Choroid plexus epithelial cell (primary cell): ENCODE data around the gene ATP10A.
A peak's percentile ranks its signal among the peaks of the same experiment; 100 is the strongest.

Experiments used
- DNase-seq: peaks from one replicate; pipeline ENCODE4 v3.0.0-alpha.2; 2010; ENCODE audit warnings: low read depth
- H3K4me3 ChIP-seq: 2 replicates; pipeline ENCODE4 v1.5.1; 2011; ENCODE audit warnings: low read depth, mild to moderate bottlenecking, control low read depth, low read length, moderate library complexity
- TF ChIP-seq, protein P1 (sequence below): conservative IDR thresholded peaks from 2 replicates; pipeline ENCODE4 v1.5.1; 2011; ENCODE audit warnings: low read depth, mild to moderate bottlenecking, control low read depth, inconsistent platforms, low read length, moderate library complexity

Gene ATP10A

DNA sequence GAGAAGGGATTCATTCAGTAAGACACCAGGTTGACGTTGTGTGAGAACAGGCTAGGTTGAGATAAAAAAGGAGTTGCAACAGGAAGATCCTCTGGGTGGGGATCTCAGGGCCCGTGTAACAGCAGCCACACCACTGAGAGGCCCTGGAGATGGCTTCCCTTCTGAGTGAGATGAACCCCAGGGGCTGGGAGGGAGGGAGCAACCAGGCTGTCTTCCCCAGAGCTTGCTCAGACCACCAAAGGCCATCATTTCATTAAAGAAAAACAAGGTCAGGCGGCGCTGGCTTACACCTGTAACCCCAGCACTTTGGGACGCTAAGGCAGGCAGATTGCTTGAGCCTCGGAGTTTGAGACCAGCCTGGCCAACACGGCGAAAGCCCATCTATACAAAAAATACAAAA lies 187.7 kb downstream of the ATP10A start:
- DNase-seq, result no peak
- TF ChIP-seq, protein P1, sequence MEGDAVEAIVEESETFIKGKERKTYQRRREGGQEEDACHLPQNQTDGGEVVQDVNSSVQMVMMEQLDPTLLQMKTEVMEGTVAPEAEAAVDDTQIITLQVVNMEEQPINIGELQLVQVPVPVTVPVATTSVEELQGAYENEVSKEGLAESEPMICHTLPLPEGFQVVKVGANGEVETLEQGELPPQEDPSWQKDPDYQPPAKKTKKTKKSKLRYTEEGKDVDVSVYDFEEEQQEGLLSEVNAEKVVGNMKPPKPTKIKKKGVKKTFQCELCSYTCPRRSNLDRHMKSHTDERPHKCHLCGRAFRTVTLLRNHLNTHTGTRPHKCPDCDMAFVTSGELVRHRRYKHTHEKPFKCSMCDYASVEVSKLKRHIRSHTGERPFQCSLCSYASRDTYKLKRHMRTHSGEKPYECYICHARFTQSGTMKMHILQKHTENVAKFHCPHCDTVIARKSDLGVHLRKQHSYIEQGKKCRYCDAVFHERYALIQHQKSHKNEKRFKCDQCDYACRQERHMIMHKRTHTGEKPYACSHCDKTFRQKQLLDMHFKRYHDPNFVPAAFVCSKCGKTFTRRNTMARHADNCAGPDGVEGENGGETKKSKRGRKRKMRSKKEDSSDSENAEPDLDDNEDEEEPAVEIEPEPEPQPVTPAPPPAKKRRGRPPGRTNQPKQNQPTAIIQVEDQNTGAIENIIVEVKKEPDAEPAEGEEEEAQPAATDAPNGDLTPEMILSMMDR, result no peak

DNA sequence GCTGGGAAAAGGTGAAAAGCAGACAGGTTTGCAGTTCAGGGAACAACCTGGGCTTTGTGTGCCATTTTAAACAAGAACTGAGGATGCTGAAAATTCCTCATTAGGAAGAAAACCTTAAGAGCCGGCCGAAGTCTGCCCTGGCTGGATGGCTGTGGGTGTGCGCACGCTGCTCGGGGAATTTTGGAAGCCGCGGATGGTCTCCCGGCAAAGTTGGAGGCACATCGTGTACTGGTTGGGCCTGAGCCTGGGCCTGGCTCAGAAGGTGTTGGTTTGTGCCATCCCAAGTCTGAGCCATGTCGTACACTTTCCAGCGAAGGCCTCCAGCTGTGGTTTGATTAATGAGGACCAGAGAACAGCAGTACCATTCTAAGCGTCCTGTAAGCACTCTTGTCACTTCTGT lies 188.2 kb downstream of the ATP10A start:
- DNase-seq, result no peak
- H3K4me3 ChIP-seq, result no peak overlapping the region
- TF ChIP-seq, protein P1, result no peak

More for the DNA sequence above, 187.7 kb downstream of the ATP10A start:
- H3K4me3 ChIP-seq, result no peak overlapping the region

DNA sequence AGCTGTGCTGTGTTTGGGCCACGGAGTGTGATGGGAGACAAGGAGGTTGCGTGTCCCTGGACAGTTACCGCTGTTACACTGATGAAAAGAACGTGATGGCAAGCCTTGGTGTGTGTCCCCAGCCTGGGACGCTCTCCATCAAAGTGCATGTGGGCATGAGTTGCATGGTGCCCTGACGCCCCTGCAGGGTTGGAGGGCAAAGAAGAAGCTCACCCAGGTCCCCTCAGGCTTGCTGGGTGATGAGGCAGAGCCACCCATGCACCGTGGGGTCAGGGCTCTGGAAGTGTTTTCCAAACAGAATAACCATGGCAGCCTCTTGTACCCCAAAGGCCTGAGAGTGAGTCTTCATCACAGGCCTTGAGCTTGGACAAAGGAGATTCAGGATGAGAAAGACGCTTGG lies 189.2 kb downstream of the ATP10A start:
- TF ChIP-seq, protein P1, result no peak
- DNase-seq, result no peak
- H3K4me3 ChIP-seq, result no peak overlapping the region

DNA sequence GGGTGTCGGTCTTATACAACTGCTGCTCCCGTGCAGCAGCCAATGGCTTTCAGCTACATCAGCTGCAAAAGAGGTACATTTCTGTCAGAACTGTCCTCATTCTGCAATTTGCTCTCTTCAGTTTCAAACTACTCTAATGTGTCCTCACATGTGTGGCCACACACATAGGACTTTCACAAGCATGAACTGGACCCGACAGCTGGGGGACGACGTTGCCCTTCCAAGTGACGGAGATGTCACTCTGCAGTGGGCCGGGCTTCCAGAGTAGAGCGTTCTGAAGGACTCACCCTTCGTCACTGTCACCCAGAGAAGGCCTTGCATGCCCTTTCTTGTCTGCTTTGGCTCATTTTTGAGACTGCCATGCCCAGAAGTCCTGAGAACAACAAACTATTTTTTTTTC lies 189.8 kb downstream of the ATP10A start:
- H3K4me3 ChIP-seq, result no peak overlapping the region
- no peak for DNase-seq
- TF ChIP-seq, protein P1, result no peak

DNA sequence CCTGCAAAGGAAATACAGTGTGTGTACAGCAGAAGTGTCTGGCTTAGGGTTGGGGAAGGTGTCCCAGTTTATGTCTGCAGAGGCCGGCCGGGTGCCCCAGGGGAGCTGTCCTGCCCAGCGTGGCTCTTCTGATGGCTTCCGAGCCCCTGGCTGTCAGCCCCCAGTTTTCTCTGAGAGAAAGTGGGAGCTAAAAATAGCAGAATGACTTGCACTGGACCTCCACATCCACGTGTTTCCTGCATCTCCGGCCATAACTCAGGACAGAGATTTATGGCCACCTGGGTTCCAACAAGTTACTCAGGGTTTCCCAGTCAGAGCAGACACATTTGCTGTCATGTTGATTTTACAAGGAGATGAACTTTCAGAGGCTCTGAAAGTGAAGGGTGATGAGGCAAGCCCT lies 192.0 kb downstream of the ATP10A start:
- DNase-seq, result no peak
- no peak overlapping the region for H3K4me3 ChIP-seq
- TF ChIP-seq, protein P1, result no peak

DNA sequence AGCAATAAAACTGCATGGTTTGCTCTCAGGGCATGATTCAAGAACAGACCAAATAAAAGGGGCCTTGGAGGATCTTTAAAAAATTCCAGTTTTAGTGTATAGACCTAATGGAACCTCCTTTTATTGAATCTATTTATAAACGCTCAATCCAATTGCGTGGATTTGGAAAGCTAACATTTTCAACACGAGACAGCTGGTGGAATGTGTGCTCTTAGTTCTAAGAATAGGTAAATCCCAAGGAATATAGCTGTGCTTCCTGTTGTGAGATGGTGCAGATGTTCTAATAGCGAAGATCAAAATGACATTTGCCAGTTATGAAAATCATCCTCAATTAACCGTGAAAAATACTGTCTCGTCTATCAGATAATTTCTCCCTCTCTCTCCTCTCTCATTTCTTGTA lies 192.5 kb downstream of the ATP10A start:
- TF ChIP-seq, protein P1, result no peak
- DNase-seq, result no peak
- no peak overlapping the region for H3K4me3 ChIP-seq

DNA sequence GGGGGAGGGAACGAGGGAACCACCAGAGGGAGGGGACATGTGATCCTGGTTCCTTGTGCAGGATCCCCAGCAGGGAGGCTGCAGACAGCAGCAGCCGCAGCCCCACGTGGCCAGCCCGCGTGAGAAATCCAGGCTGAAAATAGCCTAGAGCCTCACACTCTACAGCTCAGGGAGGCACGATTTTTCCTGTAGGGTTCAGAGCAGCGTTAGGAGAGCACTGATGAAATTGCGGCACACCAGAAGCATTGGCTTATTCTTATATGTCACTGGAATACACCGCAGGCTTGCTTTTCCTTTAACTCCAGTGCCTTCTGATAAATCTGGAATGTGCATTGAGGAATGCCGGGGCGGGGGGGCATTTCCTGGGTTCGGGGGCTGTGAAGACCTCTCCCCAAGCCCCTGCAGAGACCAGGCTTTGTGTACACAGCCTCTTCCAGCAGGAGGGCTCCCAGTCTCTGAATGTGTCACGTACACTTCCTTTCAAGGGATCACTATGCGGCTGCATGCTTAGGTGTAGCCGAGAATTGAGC lies 193.0 kb downstream of the ATP10A start:
- TF ChIP-seq, protein P1, result no peak
- no peak overlapping the region for H3K4me3 ChIP-seq
- peak; percentile 63 for DNase-seq
